ENCODE results near the gene ACSS3.
"Not testable (repeated sequence)": the region's sequence is repeated elsewhere in the genome, so short reads cannot be mapped to it uniquely, and the experiment has no call there.

ACSS3 gene

GRCh38 chr12:81083906-81084513 is 6.1 kb downstream of the ACSS3 start:
- H3K4me3 Mint-ChIP-seq: no peak overlapping the region

GRCh38 chr12:81084811-81085350 is 7.0 kb downstream of the ACSS3 start:
- Mint-ChIP-seq H3K27ac (no peak overlapping the region), H3K9me3 (peaks cover 3% of the 10 kb centered on the region), H3K36me3 (ENCODE audit: low read depth) (no peaks in the 10 kb centered on the region), H3K4me1 (ENCODE audit: low read depth) (no peaks in the 10 kb centered on the region), H3K4me3 (no peak overlapping the region), H3K27me3 (no peaks in the 10 kb centered on the region)
- DNase-seq: no peak

More at GRCh38 chr12:81083906-81084513, 6.1 kb downstream of the ACSS3 start:
- Mint-ChIP-seq H3K4me1 (ENCODE audit: low read depth) (no peaks in the 10 kb centered on the region), H3K27me3 (peaks cover 6% of the 10 kb centered on the region), H3K9me3 (peaks cover 3% of the 10 kb centered on the region), H3K36me3 (ENCODE audit: low read depth) (no peaks in the 10 kb centered on the region), H3K27ac (no peak overlapping the region)
- no peak for DNase-seq

GRCh38 chr12:81085832-81086231 is 8.0 kb downstream of the ACSS3 start:
- H3K4me1 Mint-ChIP-seq (ENCODE audit: low read depth): no peaks in the 10 kb centered on the region
- no peaks in the 10 kb centered on the region for H3K36me3 Mint-ChIP-seq (ENCODE audit: low read depth)
- no peaks in the 10 kb centered on the region for H3K27me3 Mint-ChIP-seq
- no peak for DNase-seq
- H3K4me3 Mint-ChIP-seq: no peak overlapping the region
- peaks cover 3% of the 10 kb centered on the region for H3K9me3 Mint-ChIP-seq
- no peak overlapping the region for H3K27ac Mint-ChIP-seq

- Mint-ChIP-seq H3K9me3 (peaks cover 3% of the 10 kb centered on the region), H3K4me1 (ENCODE audit: low read depth) (no peaks in the 10 kb centered on the region), H3K36me3 (ENCODE audit: low read depth) (no peaks in the 10 kb centered on the region), H3K4me3 (no peak overlapping the region), H3K27ac (no peak overlapping the region), H3K27me3 (no peaks in the 10 kb centered on the region)
- DNase-seq: no peak
These were observed 8.5 kb downstream of the ACSS3 start for GRCh38 chr12:81086342-81086741.

GRCh38 chr12:81088221-81088620 is 10.3 kb downstream of the ACSS3 start:
- no peaks in the 10 kb centered on the region for H3K27me3 Mint-ChIP-seq
- H3K27ac Mint-ChIP-seq: no peak overlapping the region
- H3K4me1 Mint-ChIP-seq (ENCODE audit: low read depth): no peaks in the 10 kb centered on the region
- H3K36me3 Mint-ChIP-seq (ENCODE audit: low read depth): no peaks in the 10 kb centered on the region
- no peak overlapping the region for H3K4me3 Mint-ChIP-seq
- no peak for DNase-seq
- no peaks in the 10 kb centered on the region for H3K9me3 Mint-ChIP-seq

- no peaks in the 10 kb centered on the region for H3K27me3 Mint-ChIP-seq
- H3K36me3 Mint-ChIP-seq (ENCODE audit: low read depth): no peaks in the 10 kb centered on the region
- DNase-seq: no peak
- H3K4me1 Mint-ChIP-seq (ENCODE audit: low read depth): no peaks in the 10 kb centered on the region
- no peak overlapping the region for H3K27ac Mint-ChIP-seq
- no peak overlapping the region for H3K4me3 Mint-ChIP-seq
- H3K9me3 Mint-ChIP-seq: no peaks in the 10 kb centered on the region
These were observed 11.5 kb downstream of the ACSS3 start for GRCh38 chr12:81089412-81089811.

GRCh38 chr12:81092053-81092452 is 14.2 kb downstream of the ACSS3 start:
- H3K36me3 Mint-ChIP-seq (ENCODE audit: low read depth): no peaks in the 10 kb centered on the region
- H3K4me1 Mint-ChIP-seq (ENCODE audit: low read depth): no peaks in the 10 kb centered on the region
- DNase-seq: no peak
- H3K4me3 Mint-ChIP-seq: no peak overlapping the region
- no peaks in the 10 kb centered on the region for H3K9me3 Mint-ChIP-seq
- H3K27me3 Mint-ChIP-seq: no peaks in the 10 kb centered on the region
- no peak overlapping the region for H3K27ac Mint-ChIP-seq

GRCh38 chr12:81094718-81095360 is 17.0 kb downstream of the ACSS3 start:
- Mint-ChIP-seq H3K27me3 (no peaks in the 10 kb centered on the region), H3K9me3 (peaks cover 4% of the 10 kb centered on the region), H3K27ac (no peak overlapping the region), H3K36me3 (ENCODE audit: low read depth) (no peaks in the 10 kb centered on the region), H3K4me1 (ENCODE audit: low read depth) (no peaks in the 10 kb centered on the region), H3K4me3 (no peak overlapping the region)
- no peak for DNase-seq

- no peak for DNase-seq
- Mint-ChIP-seq H3K4me1 (ENCODE audit: low read depth) (no peaks in the 10 kb centered on the region), H3K27me3 (no peaks in the 10 kb centered on the region), H3K36me3 (ENCODE audit: low read depth) (no peaks in the 10 kb centered on the region), H3K9me3 (peaks cover 6% of the 10 kb centered on the region), H3K27ac (no peak overlapping the region), H3K4me3 (no peak overlapping the region)
These were observed 17.8 kb downstream of the ACSS3 start for GRCh38 chr12:81095501-81096232.

- Mint-ChIP-seq H3K36me3 (ENCODE audit: low read depth) (no peaks in the 10 kb centered on the region), H3K4me1 (ENCODE audit: low read depth) (no peaks in the 10 kb centered on the region), H3K27me3 (no peaks in the 10 kb centered on the region), H3K4me3 (no peak overlapping the region), H3K9me3 (no peaks in the 10 kb centered on the region), H3K27ac (no peak overlapping the region)
- DNase-seq: no peak
These were observed 27.8 kb downstream of the ACSS3 start for GRCh38 chr12:81105687-81106086.

GRCh38 chr12:81114226-81114625 is 36.3 kb downstream of the ACSS3 start:
- Mint-ChIP-seq H3K27me3 (no peaks in the 10 kb centered on the region), H3K27ac (no peak overlapping the region), H3K36me3 (ENCODE audit: low read depth) (no peaks in the 10 kb centered on the region), H3K4me3 (no peak overlapping the region), H3K9me3 (peaks cover 2% of the 10 kb centered on the region), H3K4me1 (ENCODE audit: low read depth) (no peaks in the 10 kb centered on the region)
- no peak for DNase-seq

GRCh38 chr12:81119069-81119468 is 41.2 kb downstream of the ACSS3 start:
- H3K27me3 Mint-ChIP-seq; H3K4me3 Mint-ChIP-seq; H3K9me3 Mint-ChIP-seq; H3K4me1 Mint-ChIP-seq (ENCODE audit: low read depth); H3K36me3 Mint-ChIP-seq (ENCODE audit: low read depth); H3K27ac Mint-ChIP-seq; DNase-seq: not testable (repeated sequence)

- Mint-ChIP-seq H3K4me1 (ENCODE audit: low read depth) (no peaks in the 10 kb centered on the region), H3K27ac (no peak overlapping the region), H3K9me3 (peaks cover 9% of the 10 kb centered on the region), H3K36me3 (ENCODE audit: low read depth) (no peaks in the 10 kb centered on the region), H3K4me3 (no peak overlapping the region), H3K27me3 (no peaks in the 10 kb centered on the region)
- DNase-seq: no peak
These were observed 43.1 kb downstream of the ACSS3 start for GRCh38 chr12:81120961-81121360.

- no peak overlapping the region for H3K4me3 Mint-ChIP-seq
- no peak overlapping the region for H3K27ac Mint-ChIP-seq
- DNase-seq: no peak
- H3K9me3 Mint-ChIP-seq: peaks cover 6% of the 10 kb centered on the region
- no peaks in the 10 kb centered on the region for H3K36me3 Mint-ChIP-seq (ENCODE audit: low read depth)
- H3K27me3 Mint-ChIP-seq: no peaks in the 10 kb centered on the region
- H3K4me1 Mint-ChIP-seq (ENCODE audit: low read depth): no peaks in the 10 kb centered on the region
These were observed 45.7 kb downstream of the ACSS3 start for GRCh38 chr12:81123611-81124010.

GRCh38 chr12:81125691-81126090 is 47.8 kb downstream of the ACSS3 start:
- Mint-ChIP-seq H3K9me3 (peaks cover 6% of the 10 kb centered on the region), H3K27me3 (no peaks in the 10 kb centered on the region), H3K4me3 (no peak overlapping the region), H3K36me3 (ENCODE audit: low read depth) (no peaks in the 10 kb centered on the region), H3K27ac (no peak overlapping the region), H3K4me1 (ENCODE audit: low read depth) (no peaks in the 10 kb centered on the region)
- no peak for DNase-seq

Data from activated T-cell treated with anti-CD3 and anti-CD28 coated beads, Interleukin-2, amount 50 U/mL, for 24 hours (primary cell).